GM12873 (cell line): ENCODE measurements around the gene ZNF446.

Experiments
- CTCF ChIP-seq: IDR thresholded peaks from 2 replicates; pipeline ENCODE4 v1.5.1; 2012; ENCODE audit warnings: low read depth, mild to moderate bottlenecking, moderate library complexity, low read length, control low read depth; ENCODE audit not compliant: insufficient read depth; ENCODE audit errors: missing control alignments

ZNF446 gene

GRCh38 chr19:58518256-58519086 lies 42.3 kb downstream of the ZNF446 start:
- TF ChIP-seq CTCF: no peak

- peak; percentile 54 for TF ChIP-seq CTCF
These were observed 42.9 kb downstream of the ZNF446 start for GRCh38 chr19:58519087-58519354.

- TF ChIP-seq CTCF: peak; percentile 78
These were observed 43.5 kb downstream of the ZNF446 start, which contains the start of gene ZBTB45 for GRCh38 chr19:58519355-58520256. ZBTB45 (minus strand) TSS chr19:58519810; CDS start chr19:58517673, 2,137 bp downstream.

- TF ChIP-seq CTCF: no peak
These were observed 44.1 kb downstream of the ZNF446 start for GRCh38 chr19:58520257-58520599.

DNA sequence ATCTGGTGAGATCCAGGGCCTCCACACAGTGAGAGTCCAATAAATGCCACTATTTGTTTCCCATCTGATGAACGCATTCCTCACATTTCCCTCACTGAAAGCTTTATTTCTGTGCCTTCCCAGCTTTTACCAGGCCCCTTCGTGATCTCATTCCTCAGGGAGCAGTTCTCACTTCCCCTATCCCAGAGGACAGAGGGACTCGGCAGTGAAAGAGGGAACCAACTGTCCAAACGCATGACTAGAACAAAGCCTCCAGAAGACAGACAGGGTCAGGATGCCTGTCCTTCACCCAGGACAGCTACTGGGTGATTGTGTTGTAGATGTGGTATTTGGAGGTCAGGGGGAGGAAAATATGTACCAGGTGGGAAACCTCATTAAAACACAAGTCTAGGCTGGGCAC lies 45.5 kb downstream of the ZNF446 start:
- no peak for TF ChIP-seq CTCF

DNA sequence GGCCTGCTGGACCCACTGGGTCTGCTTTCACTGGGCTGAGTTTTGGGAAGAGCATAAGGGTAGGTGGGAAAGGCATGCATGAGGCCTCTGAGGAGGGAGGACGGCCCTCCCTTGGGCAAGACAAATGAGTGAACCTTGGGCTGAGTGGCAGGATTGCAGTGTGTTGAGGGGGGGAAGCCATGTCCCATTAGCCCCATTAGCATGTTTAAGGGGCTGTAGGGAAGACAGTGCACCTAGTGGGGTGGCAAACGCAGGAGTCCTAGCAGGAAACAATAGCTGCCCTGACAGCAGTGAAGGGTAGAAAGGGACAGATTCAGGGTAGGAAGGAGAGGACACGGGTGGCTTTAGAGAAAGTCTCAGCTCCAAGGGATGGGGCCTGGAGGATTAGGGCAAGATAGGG lies 46.6 kb downstream of the ZNF446 start:
- no peak for TF ChIP-seq CTCF

- no peak for TF ChIP-seq CTCF
These were observed 53.3 kb downstream of the ZNF446 start for GRCh38 chr19:58529405-58529804.
